ENCODE data around the gene DENND2A. TPM values are rescaled to one million over a fixed set of nuclear protein-coding genes. Genes with fewer than 3 reads are reported as not detected.

DENND2A gene
- total and polyA plus RNA-seq, 7 experiments from 2014 or later: not detected

DNA sequence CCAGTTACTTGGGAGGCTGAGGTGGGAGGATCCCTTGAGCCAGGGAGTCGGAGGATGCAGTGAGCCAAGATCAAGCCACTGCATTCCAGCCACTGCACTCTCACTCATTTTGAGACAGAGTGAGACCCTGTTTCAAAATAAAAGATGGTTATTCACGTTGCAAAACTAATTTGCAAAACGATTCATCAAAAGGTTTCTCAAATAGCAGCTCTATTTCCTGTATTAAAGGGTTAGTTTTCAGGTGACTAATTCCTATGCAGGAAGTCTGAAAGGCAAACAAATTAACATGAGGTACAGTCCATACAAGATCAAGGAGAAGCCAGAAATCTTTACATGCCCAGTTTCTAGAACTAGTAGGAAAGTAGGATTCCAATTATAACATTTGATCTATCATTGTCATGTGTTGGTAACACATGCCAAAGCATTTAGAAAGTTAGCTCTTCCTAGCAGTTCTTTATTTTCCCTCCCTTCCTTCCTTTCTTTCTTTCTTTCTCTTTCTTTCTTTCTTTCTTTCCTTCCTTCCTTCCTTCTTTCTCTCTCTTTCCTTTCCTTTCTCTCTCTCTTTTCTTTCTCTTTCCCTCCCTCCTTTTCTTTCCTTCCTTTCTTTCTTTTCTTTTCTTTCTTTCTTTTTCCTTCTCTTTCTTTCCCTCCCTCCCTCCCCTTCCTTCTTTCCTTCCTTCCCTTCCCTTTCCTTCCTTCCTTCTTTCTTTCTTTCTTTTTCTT is 49.3 kb downstream of the DENND2A start:
- Histone ChIP-seq H3K4me1 (ENCODE audit: control insufficient read depth in 2 of 2, insufficient read depth in 2 of 2, low read length in 2 of 2) (no peaks in the 10 kb centered on the region), H3K27me3 (ENCODE audit: control insufficient read depth in 2 of 2, insufficient read depth in 2 of 2, low read length in 2 of 2) (no peaks in the 10 kb centered on the region), H3K4me3 (ENCODE audit: low read length) (no peak overlapping the region), H3K9me3 (ENCODE audit: control insufficient read depth in 2 of 3, low read length in 3 of 3) (no peaks in the 10 kb centered on the region), H3K27ac (ENCODE audit: low read depth, low read length) (no peak overlapping the region), H3K36me3 (ENCODE audit: control insufficient read depth in 2 of 3, insufficient read depth in 3 of 3, low read length in 3 of 3) (no peaks in the 10 kb centered on the region)
- Mint-ChIP-seq H3K4me3 (no peak overlapping the region), H3K27me3 (peaks cover 4 to 12% (median 6%) of the 10 kb centered on the region in 5 donors), H3K9me3 (no peaks in the 10 kb centered on the region), H3K4me1 (peaks cover 0 to 5% (median 3%) of the 10 kb centered on the region in 7 donors), H3K36me3 (no peaks in the 10 kb centered on the region), H3K27ac (no peak overlapping the region)
- DNase-seq (no peak), ATAC-seq (no peak)
- ChIA-PET POLR2A (no interaction called here), CTCF (no interaction called here)
- intact Hi-C loops (cut with micrococcal nuclease): no loop called here

DNA sequence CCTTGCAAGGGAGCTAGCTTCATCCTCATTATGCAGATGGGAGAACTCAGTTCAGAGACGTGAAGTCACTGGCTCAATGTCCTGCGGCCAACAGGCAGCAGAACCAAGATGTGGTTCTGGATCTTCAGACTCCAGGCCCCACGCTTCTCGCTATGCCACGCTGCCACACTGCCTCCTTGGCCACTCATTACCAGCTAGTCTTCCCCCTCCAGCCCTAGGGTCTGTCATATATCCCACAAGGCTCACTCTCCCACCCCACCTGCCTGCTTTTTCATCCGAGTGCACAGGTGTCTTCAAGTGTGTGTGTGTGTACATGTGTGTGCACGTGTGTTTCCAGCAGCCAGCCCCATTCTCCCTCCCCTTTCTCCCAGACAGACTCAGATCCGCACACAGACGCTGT is 53.4 kb downstream of the DENND2A start:
- Histone ChIP-seq H3K9me3 (ENCODE audit: control insufficient read depth in 2 of 3, low read length in 3 of 3) (no peaks in the 10 kb centered on the region), H3K4me1 (ENCODE audit: control insufficient read depth in 2 of 2, insufficient read depth in 2 of 2, low read length in 2 of 2) (no peaks in the 10 kb centered on the region), H3K27ac (ENCODE audit: low read depth, low read length) (no peak overlapping the region), H3K4me3 (ENCODE audit: low read length) (no peak overlapping the region), H3K27me3 (ENCODE audit: control insufficient read depth in 2 of 2, insufficient read depth in 2 of 2, low read length in 2 of 2) (no peaks in the 10 kb centered on the region), H3K36me3 (ENCODE audit: control insufficient read depth in 2 of 3, insufficient read depth in 3 of 3, low read length in 3 of 3) (no peaks in the 10 kb centered on the region)
- H3K9me3 Mint-ChIP-seq: no peaks in the 10 kb centered on the region
- ChIA-PET CTCF (no interaction called here), POLR2A (no interaction called here)
- DNase-seq (no peak), ATAC-seq (no peak)
- H3K27me3 Mint-ChIP-seq: peaks cover 0 to 7% (median 0%) of the 10 kb centered on the region in 5 donors
- no peak overlapping the region for H3K4me3 Mint-ChIP-seq
- H3K4me1 Mint-ChIP-seq: no peaks in the 10 kb centered on the region
- intact Hi-C loops (cut with micrococcal nuclease): no loop called here
- no peak overlapping the region for H3K27ac Mint-ChIP-seq
- H3K36me3 Mint-ChIP-seq: no peaks in the 10 kb centered on the region

DNA sequence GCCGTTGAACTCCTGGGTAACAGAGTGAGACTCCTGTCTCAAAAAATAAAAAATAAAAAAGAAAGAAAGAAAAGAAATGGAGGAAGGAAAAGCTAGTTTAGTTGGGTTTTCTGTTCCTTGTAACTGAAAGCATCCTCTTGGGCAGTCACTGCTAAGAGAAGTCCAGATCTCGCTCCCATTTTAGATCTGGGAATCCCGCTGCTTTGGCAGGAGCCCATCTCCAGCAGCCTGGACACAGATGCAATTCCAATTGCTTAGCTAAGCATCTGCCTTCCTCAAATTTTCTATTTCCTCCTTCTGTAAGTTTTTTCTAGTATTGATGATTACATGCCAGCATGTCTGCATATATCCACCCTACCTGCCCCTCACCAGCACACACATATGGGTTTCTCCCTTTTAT is 54.1 kb downstream of the DENND2A start:
- Histone ChIP-seq H3K4me1 (ENCODE audit: control insufficient read depth in 2 of 2, insufficient read depth in 2 of 2, low read length in 2 of 2) (no peaks in the 10 kb centered on the region), H3K9me3 (ENCODE audit: control insufficient read depth in 2 of 3, low read length in 3 of 3) (no peaks in the 10 kb centered on the region), H3K27me3 (ENCODE audit: control insufficient read depth in 2 of 2, insufficient read depth in 2 of 2, low read length in 2 of 2) (no peaks in the 10 kb centered on the region), H3K27ac (ENCODE audit: low read depth, low read length) (no peak overlapping the region), H3K36me3 (ENCODE audit: control insufficient read depth in 2 of 3, insufficient read depth in 3 of 3, low read length in 3 of 3) (no peaks in the 10 kb centered on the region), H3K4me3 (ENCODE audit: low read length) (no peak overlapping the region)
- ChIA-PET CTCF (no interaction called here), POLR2A (no interaction called here)
- no peaks in the 10 kb centered on the region for H3K9me3 Mint-ChIP-seq
- H3K4me3 Mint-ChIP-seq: no peak overlapping the region
- no peaks in the 10 kb centered on the region for H3K4me1 Mint-ChIP-seq
- peaks cover 0 to 7% (median 0%) of the 10 kb centered on the region in 5 donors for H3K27me3 Mint-ChIP-seq
- intact Hi-C loops (cut with micrococcal nuclease): no loop called here
- no peak for DNase-seq
- no peak for ATAC-seq
- H3K27ac Mint-ChIP-seq: no peak overlapping the region
- no peaks in the 10 kb centered on the region for H3K36me3 Mint-ChIP-seq

DNA sequence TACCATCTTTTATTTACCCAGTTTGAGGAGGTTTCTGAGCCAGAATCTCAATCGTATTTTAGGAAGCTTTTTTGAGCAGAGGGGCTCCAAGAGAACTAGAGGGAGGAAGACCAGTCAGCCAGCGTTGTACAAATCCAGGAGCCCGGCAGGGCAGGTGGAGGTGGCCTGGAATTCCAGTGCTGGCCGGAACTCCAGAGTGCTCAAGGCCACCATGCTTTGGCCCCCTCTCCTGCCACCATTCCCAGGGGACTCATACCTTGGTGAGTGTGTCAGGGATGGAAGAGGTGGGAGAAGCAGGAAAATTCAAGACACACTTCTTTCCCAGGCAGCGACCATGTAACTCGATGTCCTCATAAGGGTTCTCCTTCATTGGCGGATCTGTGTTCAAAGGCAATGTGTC is 55.3 kb downstream of the DENND2A start:
- no peak for ATAC-seq

DNA sequence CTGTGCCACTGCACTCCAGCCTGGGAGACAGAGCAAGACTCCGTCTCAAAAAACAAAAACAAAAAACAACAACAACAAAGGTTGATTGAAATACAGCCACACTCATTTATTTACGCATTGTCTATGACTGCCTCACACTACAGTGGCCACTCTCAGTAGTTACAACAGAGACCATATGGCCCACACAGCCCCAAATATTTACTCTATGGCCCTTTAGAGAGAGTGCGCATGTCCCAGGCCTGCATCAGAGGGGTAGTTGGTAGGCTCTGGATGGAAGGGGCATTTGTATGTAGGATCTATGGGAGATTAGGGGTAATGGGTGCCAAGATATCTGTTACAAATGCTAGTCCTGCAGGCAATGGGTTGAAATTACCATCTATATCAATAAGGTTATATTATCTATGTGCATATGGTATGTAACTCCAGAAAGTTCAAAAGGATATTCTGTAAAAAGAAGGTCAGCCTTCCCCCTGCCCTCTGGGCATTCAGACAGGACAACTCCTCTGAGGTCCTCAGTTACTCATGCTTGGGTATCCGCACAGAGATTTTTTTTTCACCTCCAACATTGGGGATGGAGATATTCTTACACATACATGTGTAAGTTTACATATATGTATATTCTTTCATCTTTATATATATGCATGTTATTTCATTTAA is 56.3 kb downstream of the DENND2A start:
- Histone ChIP-seq H3K27ac (ENCODE audit: low read depth, low read length) (no peak overlapping the region), H3K9me3 (ENCODE audit: control insufficient read depth in 2 of 3, low read length in 3 of 3) (no peaks in the 10 kb centered on the region), H3K4me1 (ENCODE audit: control insufficient read depth in 2 of 2, insufficient read depth in 2 of 2, low read length in 2 of 2) (no peaks in the 10 kb centered on the region), H3K4me3 (ENCODE audit: low read length) (no peak overlapping the region), H3K27me3 (ENCODE audit: control insufficient read depth in 2 of 2, insufficient read depth in 2 of 2, low read length in 2 of 2) (no peaks in the 10 kb centered on the region), H3K36me3 (ENCODE audit: control insufficient read depth in 2 of 3, insufficient read depth in 3 of 3, low read length in 3 of 3) (no peaks in the 10 kb centered on the region)
- Mint-ChIP-seq H3K9me3 (no peaks in the 10 kb centered on the region), H3K27ac (no peak overlapping the region), H3K27me3 (peaks cover 0 to 6% (median 0%) of the 10 kb centered on the region in 5 donors), H3K4me3 (no peak overlapping the region), H3K4me1 (no peaks in the 10 kb centered on the region), H3K36me3 (no peaks in the 10 kb centered on the region)
- DNase-seq (no peak), ATAC-seq (no peak)
- intact Hi-C loops (cut with micrococcal nuclease): no loop called here
- ChIA-PET POLR2A (no interaction called here), CTCF (no interaction called here)

More for the DNA sequence above, 55.3 kb downstream of the DENND2A start:
- no peaks in the 10 kb centered on the region for H3K4me1 ChIP-seq (ENCODE audit: control insufficient read depth in 2 of 2, insufficient read depth in 2 of 2, low read length in 2 of 2)
- no peaks in the 10 kb centered on the region for H3K27me3 ChIP-seq (ENCODE audit: control insufficient read depth in 2 of 2, insufficient read depth in 2 of 2, low read length in 2 of 2)
- H3K9me3 Mint-ChIP-seq: no peaks in the 10 kb centered on the region
- H3K4me1 Mint-ChIP-seq: no peaks in the 10 kb centered on the region
- no peaks in the 10 kb centered on the region for H3K36me3 ChIP-seq (ENCODE audit: control insufficient read depth in 2 of 3, insufficient read depth in 3 of 3, low read length in 3 of 3)
- no peak for DNase-seq
- no peak overlapping the region for H3K4me3 ChIP-seq (ENCODE audit: low read length)
- CTCF ChIA-PET: no interaction called here
- H3K27ac Mint-ChIP-seq: no peak overlapping the region
- no peaks in the 10 kb centered on the region for H3K36me3 Mint-ChIP-seq
- no peak overlapping the region for H3K27ac ChIP-seq (ENCODE audit: low read depth, low read length)
- POLR2A ChIA-PET: no interaction called here
- peaks cover 0 to 7% (median 0%) of the 10 kb centered on the region in 5 donors for H3K27me3 Mint-ChIP-seq
- H3K9me3 ChIP-seq (ENCODE audit: control insufficient read depth in 2 of 3, low read length in 3 of 3): no peaks in the 10 kb centered on the region
- no peak overlapping the region for H3K4me3 Mint-ChIP-seq
- intact Hi-C loops (cut with micrococcal nuclease): no loop called here

DNA sequence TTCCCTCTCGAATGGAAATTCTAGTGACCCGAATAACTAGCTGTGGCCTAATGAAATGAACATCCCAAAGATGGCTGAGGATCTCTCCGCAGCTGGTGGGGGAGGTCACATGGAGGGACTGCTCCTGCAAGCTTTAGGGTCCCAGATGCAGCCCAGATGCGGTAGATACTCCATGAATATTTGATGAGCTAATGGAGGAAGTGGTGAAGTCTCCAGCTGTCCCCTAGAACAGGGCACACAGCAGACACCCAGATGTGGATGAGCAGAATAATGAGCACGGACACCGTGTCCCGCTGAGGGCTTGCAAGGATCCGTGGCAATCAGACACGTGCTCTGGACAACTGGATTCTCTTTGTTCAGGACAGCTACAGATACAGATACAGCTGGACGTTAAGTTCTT is 59.2 kb downstream of the DENND2A start:
- ChIA-PET POLR2A (no interaction called here), CTCF (no interaction called here)
- H3K9me3 Mint-ChIP-seq: no peaks in the 10 kb centered on the region
- H3K27me3 Mint-ChIP-seq: peaks cover 0 to 7% (median 0%) of the 10 kb centered on the region in 5 donors
- ATAC-seq (no peak), DNase-seq (no peak)
- no peaks in the 10 kb centered on the region for H3K4me1 ChIP-seq (ENCODE audit: control insufficient read depth in 2 of 2, insufficient read depth in 2 of 2, low read length in 2 of 2)
- intact Hi-C loops (cut with micrococcal nuclease): no loop called here
- H3K9me3 ChIP-seq (ENCODE audit: control insufficient read depth in 2 of 3, low read length in 3 of 3): no peaks in the 10 kb centered on the region
- H3K4me1 Mint-ChIP-seq: no peaks in the 10 kb centered on the region
- H3K27ac Mint-ChIP-seq: no peak overlapping the region
- H3K36me3 Mint-ChIP-seq: no peaks in the 10 kb centered on the region
- no peak overlapping the region for H3K4me3 Mint-ChIP-seq
- H3K36me3 ChIP-seq (ENCODE audit: control insufficient read depth in 2 of 3, insufficient read depth in 3 of 3, low read length in 3 of 3): no peaks in the 10 kb centered on the region
- no peak overlapping the region for H3K4me3 ChIP-seq (ENCODE audit: low read length)
- H3K27me3 ChIP-seq (ENCODE audit: control insufficient read depth in 2 of 2, insufficient read depth in 2 of 2, low read length in 2 of 2): no peaks in the 10 kb centered on the region
- H3K27ac ChIP-seq (ENCODE audit: low read depth, low read length): no peak overlapping the region

DNA sequence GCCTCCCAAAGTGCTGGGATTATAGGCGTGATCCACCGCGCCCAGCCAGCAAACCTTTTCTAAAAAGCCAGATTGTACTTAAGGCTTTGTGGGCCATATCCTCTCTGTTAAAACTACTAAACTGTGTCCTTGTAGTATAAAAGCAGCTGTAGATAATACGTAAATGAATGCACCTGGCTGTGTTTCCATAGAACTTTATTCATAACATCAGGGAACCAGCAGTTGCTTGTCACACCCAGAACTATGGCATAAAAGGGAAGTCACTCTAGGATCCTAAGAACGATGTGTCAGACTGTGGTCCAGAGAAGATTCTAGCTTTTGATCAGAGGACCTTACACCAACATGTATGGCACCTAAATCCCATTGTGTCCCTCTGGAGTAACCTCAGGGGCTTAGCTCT is 63.0 kb downstream of the DENND2A start:
- Mint-ChIP-seq H3K4me3 (no peak overlapping the region), H3K27me3 (peaks cover 0 to 17% (median 8%) of the 10 kb centered on the region in 5 donors), H3K36me3 (no peaks in the 10 kb centered on the region), H3K27ac (no peak overlapping the region), H3K4me1 (peaks cover 0 to 1% (median 0%) of the 10 kb centered on the region in 7 donors), H3K9me3 (no peaks in the 10 kb centered on the region)
- no peak for DNase-seq
- H3K9me3 ChIP-seq (ENCODE audit: control insufficient read depth in 2 of 3, low read length in 3 of 3): no peaks in the 10 kb centered on the region
- intact Hi-C loops (cut with micrococcal nuclease): no loop called here
- POLR2A ChIA-PET: interaction anchor here (0.5 kb wide), 1 partner anchor 223 kb away, joined by 3 read pairs; no protein-coding TSS in a partner anchor
- H3K4me1 ChIP-seq (ENCODE audit: control insufficient read depth in 2 of 2, insufficient read depth in 2 of 2, low read length in 2 of 2): no peaks in the 10 kb centered on the region
- no peak overlapping the region for H3K27ac ChIP-seq (ENCODE audit: low read depth, low read length)
- CTCF ChIA-PET: interaction anchor here (0.6 kb wide), 1 partner anchor 74 kb away, joined by 3 read pairs; no protein-coding TSS in a partner anchor
- H3K4me3 ChIP-seq (ENCODE audit: low read length): no peak overlapping the region
- H3K36me3 ChIP-seq (ENCODE audit: control insufficient read depth in 2 of 3, insufficient read depth in 3 of 3, low read length in 3 of 3): no peaks in the 10 kb centered on the region
- no peaks in the 10 kb centered on the region for H3K27me3 ChIP-seq (ENCODE audit: control insufficient read depth in 2 of 2, insufficient read depth in 2 of 2, low read length in 2 of 2)
- no peak for ATAC-seq
